Ishikawa (cell line): ENCODE results near the gene STXBP5.

Source experiments
- CEBPB ChIP-seq: IDR thresholded peaks from 2 replicates; pipeline ENCODE4 v1.6.1; 2012
- CREB1 ChIP-seq: IDR thresholded peaks from 2 replicates; pipeline ENCODE4 v1.6.1; 2012; ENCODE audit warnings: low read depth
- EGR1 ChIP-seq: IDR thresholded peaks from 2 replicates; pipeline ENCODE4 v1.6.1; 2012
- EP300 ChIP-seq: IDR thresholded peaks from 2 replicates; pipeline ENCODE4 v1.6.1; 2012; ENCODE audit warnings: borderline replicate concordance
- FOXM1 ChIP-seq: IDR thresholded peaks from 2 replicates; pipeline ENCODE4 v1.6.1; 2012; ENCODE audit warnings: low read depth, borderline replicate concordance
- MAX ChIP-seq: IDR thresholded peaks from 2 replicates; pipeline ENCODE4 v1.6.1; 2012
- NFIC ChIP-seq: IDR thresholded peaks from 2 replicates; pipeline ENCODE4 v1.6.1; 2012
- RAD21 ChIP-seq: IDR thresholded peaks from 2 replicates; pipeline ENCODE4 v1.6.1; 2012; ENCODE audit warnings: low read depth
- REST ChIP-seq: IDR thresholded peaks from 2 replicates; pipeline ENCODE4 v1.6.1; 2012; ENCODE audit warnings: low read depth, mild to moderate bottlenecking
- TAF1 ChIP-seq: IDR thresholded peaks from 2 replicates; pipeline ENCODE4 v1.6.1; 2012; ENCODE audit warnings: low read depth, mild to moderate bottlenecking
- TCF12 ChIP-seq: IDR thresholded peaks from 2 replicates; pipeline ENCODE4 v1.6.1; 2012; ENCODE audit warnings: low read depth
- TEAD4 ChIP-seq: IDR thresholded peaks from 2 replicates; pipeline ENCODE4 v1.6.1; 2012
- USF1 ChIP-seq: IDR thresholded peaks from 2 replicates; pipeline ENCODE4 v1.6.1; 2012
- YY1 ChIP-seq: IDR thresholded peaks from 2 replicates; pipeline ENCODE4 v1.6.1; 2012; ENCODE audit warnings: low read depth
- ZBTB7A ChIP-seq: IDR thresholded peaks from 2 replicates; pipeline ENCODE4 v1.6.1; 2012; ENCODE audit warnings: low read depth

STXBP5 gene

GRCh38 chr6:147322299-147323162, 118.3 kb downstream of the STXBP5 start:
- TF ChIP-seq CEBPB (no peak), RAD21 (no peak), EP300 (no peak), REST (no peak), YY1 (no peak), CREB1 (no peak), USF1 (no peak), FOXM1 (no peak), TEAD4 (no peak), EGR1 (no peak), MAX (no peak), TAF1 (no peak), NFIC (no peak), TCF12 (no peak), ZBTB7A (no peak)

GRCh38 chr6:147325557-147325956, 121.3 kb downstream of the STXBP5 start:
- TF ChIP-seq USF1 = no peak
- TF ChIP-seq NFIC = no peak
- no peak for TF ChIP-seq REST
- TF ChIP-seq EGR1 = no peak
- TF ChIP-seq TCF12 = no peak
- no peak for TF ChIP-seq EP300
- TF ChIP-seq RAD21 = no peak
- TF ChIP-seq TEAD4 = no peak

- TF ChIP-seq EGR1 (no peak), ZBTB7A (no peak), NFIC (no peak), CREB1 (no peak), TAF1 (no peak), TEAD4 (no peak), YY1 (no peak), REST (no peak), FOXM1 (no peak)
Observed at GRCh38 chr6:147331401-147331800, 127.2 kb downstream of the STXBP5 start.

GRCh38 chr6:147337921-147338320, 133.7 kb downstream of the STXBP5 start:
- TF ChIP-seq TCF12 = no peak
- no peak for TF ChIP-seq MAX
- no peak for TF ChIP-seq CEBPB
- TF ChIP-seq USF1 = no peak
- no peak for TF ChIP-seq EP300
- no peak for TF ChIP-seq TAF1
- TF ChIP-seq YY1 = no peak
- no peak for TF ChIP-seq TEAD4
- TF ChIP-seq CREB1 = no peak
- no peak for TF ChIP-seq EGR1
- TF ChIP-seq RAD21 = no peak
- no peak for TF ChIP-seq NFIC
- TF ChIP-seq ZBTB7A = no peak
- no peak for TF ChIP-seq FOXM1
- no peak for TF ChIP-seq REST
